ENCODE data around the gene TSTD2.

DNA sequence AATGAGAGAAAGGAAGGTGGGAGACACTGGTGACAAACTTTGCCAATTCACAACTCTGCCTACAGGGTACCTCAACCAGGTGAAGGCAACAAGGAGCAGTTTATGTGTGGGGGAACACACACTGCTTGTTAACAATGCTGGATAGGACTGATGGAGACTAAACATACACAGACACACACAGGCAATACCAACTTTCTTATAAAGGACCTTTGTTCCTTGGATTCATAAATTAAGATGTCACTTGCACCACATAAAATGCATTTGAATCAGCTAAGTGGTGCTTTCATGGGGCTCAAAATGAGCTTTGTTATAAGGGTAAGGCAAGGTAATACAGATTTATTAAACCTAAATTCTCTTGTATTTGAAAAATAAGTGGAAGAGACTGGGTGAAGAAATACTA, 4.0 kb downstream of the TSTD2 start:
- TF ChIP-seq, protein P1, sequence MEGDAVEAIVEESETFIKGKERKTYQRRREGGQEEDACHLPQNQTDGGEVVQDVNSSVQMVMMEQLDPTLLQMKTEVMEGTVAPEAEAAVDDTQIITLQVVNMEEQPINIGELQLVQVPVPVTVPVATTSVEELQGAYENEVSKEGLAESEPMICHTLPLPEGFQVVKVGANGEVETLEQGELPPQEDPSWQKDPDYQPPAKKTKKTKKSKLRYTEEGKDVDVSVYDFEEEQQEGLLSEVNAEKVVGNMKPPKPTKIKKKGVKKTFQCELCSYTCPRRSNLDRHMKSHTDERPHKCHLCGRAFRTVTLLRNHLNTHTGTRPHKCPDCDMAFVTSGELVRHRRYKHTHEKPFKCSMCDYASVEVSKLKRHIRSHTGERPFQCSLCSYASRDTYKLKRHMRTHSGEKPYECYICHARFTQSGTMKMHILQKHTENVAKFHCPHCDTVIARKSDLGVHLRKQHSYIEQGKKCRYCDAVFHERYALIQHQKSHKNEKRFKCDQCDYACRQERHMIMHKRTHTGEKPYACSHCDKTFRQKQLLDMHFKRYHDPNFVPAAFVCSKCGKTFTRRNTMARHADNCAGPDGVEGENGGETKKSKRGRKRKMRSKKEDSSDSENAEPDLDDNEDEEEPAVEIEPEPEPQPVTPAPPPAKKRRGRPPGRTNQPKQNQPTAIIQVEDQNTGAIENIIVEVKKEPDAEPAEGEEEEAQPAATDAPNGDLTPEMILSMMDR (IDR thresholded peaks at IDR 0.05; ENCODE audit: insufficient read depth, low read length, poor library complexity, severe bottlenecking): no peak
- no peak for TF ChIP-seq EZH2phosphoT487 (conservative IDR thresholded peaks at IDR 0.05; ENCODE audit: low read length)

Data from SU-DHL-6 (cell line).